Posterior cingulate gyrus (tissue), 11 donors: ENCODE data around the gene C11orf52.
"Not testable (repeated sequence)": the region's sequence is repeated elsewhere in the genome, so short reads cannot be mapped to it uniquely, and the experiment has no call there.

ENCODE experiments used
- DNase-seq, 10 donors: peaks; one replicate each; pipeline versions ENCODE4 v3.0.0 to v3.0.0-alpha.2; 2020 to 2021; ENCODE audit warnings: mixed read lengths in 3 of 10
- intact Hi-C: fragments of 100-400 bp; cut with DNase I; formaldehyde crosslinking; loops from one replicate; pipeline ENCODE4 v1.15.1; 2023

Gene C11orf52, protein sequence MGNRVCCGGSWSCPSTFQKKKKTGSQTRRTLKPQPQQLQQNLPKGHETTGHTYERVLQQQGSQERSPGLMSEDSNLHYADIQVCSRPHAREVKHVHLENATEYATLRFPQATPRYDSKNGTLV

GRCh38 chr11:111918390-111919256 lies at the start of gene C11orf52:
Gene C11orf52, plus strand, starts transcription at chr11:111918913. Its CDS starts 60 bp downstream, at chr11:111918973.
- peak in 1 of 10 donors; percentile 46 for DNase-seq
- intact Hi-C loops, result no loop called here

DNA sequence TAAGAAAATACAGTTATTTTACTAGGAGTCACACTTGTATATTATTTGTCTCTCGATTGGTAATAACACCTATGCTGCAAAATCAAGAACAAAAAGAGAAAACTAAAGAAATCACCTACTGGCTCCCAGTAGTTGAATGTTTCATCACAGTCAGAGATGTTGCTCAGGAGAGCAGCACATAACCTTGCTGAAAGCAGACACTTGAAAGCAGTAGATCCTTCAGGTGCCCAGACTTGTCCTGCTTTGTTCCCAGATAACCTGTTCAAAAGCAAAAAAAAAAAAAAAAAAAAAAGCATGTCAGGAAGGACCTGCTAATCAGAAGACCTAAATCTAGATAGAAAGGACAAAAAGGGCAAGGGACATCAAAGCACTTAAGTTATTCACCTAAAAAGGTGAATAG lies 48.6 kb upstream of the C11orf52 start:
- DNase-seq, result no peak
- intact Hi-C loops, result no loop called here

GRCh38 chr11:111870522-111870885 lies 48.2 kb upstream of the C11orf52 start:
- intact Hi-C loops, result no loop called here
- no peak for DNase-seq

GRCh38 chr11:111870886-111871692 lies 47.6 kb upstream of the C11orf52 start, which contains the start of gene ALG9:
Gene ALG9, minus strand, starts transcription at chr11:111871581. Its CDS starts 99 bp downstream, at chr11:111871482.
- DNase-seq, result peak; percentile 63 to 95 (median 80)
- intact Hi-C loops, result no loop called here

GRCh38 chr11:111871693-111872161 lies 47.0 kb upstream of the C11orf52 start:
- intact Hi-C loops, result no loop called here

DNA sequence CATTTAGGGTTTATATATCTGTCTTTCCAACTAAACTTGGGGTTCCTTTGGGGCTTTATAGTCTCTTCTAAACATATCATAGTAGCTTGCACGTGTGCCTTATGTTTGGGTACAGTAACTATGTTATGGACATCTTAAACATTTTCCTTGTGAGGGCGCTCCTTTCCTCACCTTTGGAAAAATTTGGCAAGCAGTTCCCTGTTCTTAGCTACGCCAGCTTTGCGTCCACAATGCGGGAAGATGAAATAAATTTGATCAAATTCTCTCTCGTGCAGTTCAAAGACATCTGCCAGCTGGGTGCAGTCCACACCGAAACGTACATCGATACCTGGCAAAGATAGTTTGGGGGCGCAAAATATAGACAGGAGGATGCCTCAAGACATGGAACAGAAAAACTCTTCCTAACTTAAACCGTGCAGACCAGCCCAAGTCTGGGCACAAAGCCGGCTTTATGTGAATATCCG lies 40.3 kb upstream of the C11orf52 start:
- intact Hi-C loops, result loop anchor here (5.0 kb wide), 4 partner anchors 34 to 194 kb away; partner anchors contain the start of genes CRYAB, HSPB2, NKAPD1 and PIH1D2

More at GRCh38 chr11:111871693-111872161, 47.0 kb upstream of the C11orf52 start:
- DNase-seq, result no peak

GRCh38 chr11:111878849-111879636 lies 39.7 kb upstream of the C11orf52 start, which contains the start of the genes CFAP68 and FDXACB1:
Gene CFAP68, plus strand, starts transcription at chr11:111879541. Its CDS starts 20 bp downstream, at chr11:111879561.
Gene FDXACB1, minus strand, starts transcription at chr11:111879165. Its CDS starts 33 bp downstream, at chr11:111879132.
- DNase-seq, result peak; percentile 94 to 99 (median 97)
- intact Hi-C loops, result loop anchor here (1.0 to 5.0 kb wide), 5 partner anchors 33 to 193 kb away; partner anchors contain the start of genes CRYAB, HSPB2, NKAPD1 and PIH1D2

More for the DNA sequence above, 40.3 kb upstream of the C11orf52 start:
- DNase-seq, result no peak

DNA sequence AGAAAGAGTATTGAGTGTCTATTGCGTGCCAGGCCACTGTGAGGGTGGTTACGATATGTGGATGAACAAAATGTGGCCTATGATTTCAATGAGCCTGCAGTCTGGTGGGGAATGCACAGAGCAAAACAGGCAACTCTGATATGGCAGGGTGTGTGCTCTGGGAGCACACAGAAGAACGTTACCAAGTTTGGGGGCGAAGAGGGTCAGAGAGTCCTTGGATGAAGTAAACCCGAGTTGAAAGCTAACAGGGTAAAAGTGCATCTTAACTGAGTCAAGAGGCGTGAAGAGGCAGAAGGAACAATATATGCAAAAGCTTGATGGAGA lies 39.1 kb upstream of the C11orf52 start:
- intact Hi-C loops, result loop anchor here (1.0 to 5.0 kb wide), 5 partner anchors 33 to 193 kb away; partner anchors contain the start of genes CRYAB, HSPB2, NKAPD1 and PIH1D2
- DNase-seq, result no peak

DNA sequence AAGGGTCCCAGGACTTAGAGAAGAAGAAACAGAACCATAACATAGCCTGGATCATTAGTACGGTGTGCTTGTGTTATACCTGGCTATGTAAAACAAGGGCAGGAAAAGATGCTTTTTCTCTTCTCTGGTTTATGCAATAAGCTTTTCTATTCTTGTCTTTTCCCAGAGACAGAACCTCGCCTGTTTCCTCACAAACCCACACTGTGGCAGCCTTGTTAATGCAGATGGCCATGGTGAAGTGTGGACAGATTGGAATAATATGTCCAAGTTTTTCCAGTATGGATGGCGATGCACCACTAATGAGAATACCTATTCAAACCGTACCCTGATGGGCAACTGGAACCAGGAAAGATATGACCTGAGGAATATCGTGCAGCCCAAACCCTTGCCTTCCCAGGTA lies 36.5 kb upstream of the C11orf52 start:
- intact Hi-C loops, result no loop called here
- DNase-seq, result peak in 2 of 10 donors; percentile 9 to 59

DNA sequence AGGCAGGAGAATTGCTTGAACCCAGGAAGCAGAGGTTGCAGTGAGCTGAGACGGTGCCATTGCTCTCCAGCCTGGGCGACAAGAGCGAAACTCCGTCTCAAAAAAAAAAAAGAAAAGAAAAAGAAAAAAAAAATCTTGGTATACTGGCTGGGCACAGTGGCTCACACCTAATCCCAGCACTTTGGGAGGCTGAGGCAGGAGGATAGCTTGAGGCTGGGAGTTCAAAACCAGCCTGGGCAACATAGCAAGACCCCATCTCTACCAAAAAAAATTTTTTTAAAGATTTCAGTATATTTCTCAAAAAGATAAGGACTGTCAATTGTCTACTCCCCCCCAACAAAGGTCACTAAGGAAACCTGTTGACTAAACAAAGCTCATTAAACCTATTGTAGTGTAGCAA lies 33.7 kb upstream of the C11orf52 start:
- intact Hi-C loops, DNase-seq: not testable (repeated sequence)

- intact Hi-C loops, result no loop called here
- DNase-seq, result no peak
These were observed 32.7 kb upstream of the C11orf52 start for GRCh38 chr11:111886032-111886431.

GRCh38 chr11:111886844-111887243 lies 31.9 kb upstream of the C11orf52 start:
- DNase-seq, result no peak
- intact Hi-C loops, result no loop called here

DNA sequence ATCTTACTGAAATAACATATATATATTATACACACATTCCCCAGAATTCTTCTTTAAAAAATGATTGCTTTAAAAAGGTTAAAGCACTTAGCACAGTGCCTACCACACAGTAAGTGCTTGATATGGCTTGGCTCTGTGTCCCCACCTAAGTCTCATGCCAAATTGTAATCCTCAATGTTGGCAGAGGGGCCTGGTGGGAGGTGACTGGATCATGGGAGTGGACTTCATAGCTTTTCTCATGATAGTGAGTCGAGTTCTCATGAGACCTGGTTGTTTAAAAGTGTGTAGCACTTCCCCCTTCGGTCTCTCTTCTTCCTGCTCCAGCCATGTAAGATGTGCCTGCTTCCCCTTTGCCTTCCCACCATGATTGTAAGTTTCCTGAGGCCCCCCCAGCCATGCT lies 13.3 kb upstream of the C11orf52 start:
- intact Hi-C loops, result no loop called here
- no peak for DNase-seq

- intact Hi-C loops, result no loop called here
- no peak for DNase-seq
These were observed 12.0 kb upstream of the C11orf52 start for GRCh38 chr11:111906680-111907079.

GRCh38 chr11:111908639-111909305 lies 9.9 kb upstream of the C11orf52 start:
- DNase-seq, result peak in 2 of 10 donors; percentile 21 to 59
- intact Hi-C loops, result no loop called here

GRCh38 chr11:111909378-111909777 lies 9.3 kb upstream of the C11orf52 start:
- no peak for DNase-seq

DNA sequence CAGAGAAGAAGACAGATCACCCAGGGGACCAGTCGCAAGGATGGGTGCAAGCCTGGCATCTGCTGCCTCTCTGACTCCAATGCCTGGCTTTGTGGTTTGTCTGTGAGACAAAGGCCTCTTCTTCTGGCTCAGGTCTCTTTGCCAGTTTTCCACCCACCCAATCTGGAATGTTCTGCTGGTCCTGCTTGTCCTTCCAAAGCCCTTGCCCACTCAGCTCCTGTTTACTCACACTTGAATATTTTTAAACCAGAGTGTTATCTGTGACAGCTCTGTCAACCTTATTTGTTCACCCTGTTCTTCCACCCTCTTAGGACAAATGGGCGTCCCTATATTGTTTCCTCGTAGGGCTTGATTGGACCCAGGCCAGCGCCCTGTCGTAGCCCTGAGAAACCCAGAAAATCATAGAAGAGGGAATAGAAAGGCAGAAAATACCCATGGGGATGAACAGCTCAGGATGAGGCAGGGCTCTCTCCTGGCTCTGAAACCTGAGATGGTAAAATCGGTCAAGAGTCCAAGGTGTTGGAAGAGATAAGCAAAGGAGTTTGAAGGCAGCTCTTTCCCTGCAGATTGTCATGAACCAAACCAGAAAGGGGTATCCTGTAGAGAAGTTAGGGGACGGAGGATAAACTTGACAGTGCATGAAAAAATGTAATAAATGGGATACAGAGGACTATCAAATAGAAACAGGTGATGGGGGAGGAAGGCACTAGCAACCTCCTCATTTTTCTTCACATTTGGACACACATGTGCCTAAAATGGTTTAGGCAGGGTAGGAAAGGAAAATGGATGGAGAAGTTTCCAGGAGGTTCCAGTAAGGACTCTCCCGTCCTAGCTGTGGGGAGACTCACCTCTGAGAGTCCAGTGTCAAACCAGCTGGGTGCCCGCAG lies 7.8 kb upstream of the C11orf52 start:
- DNase-seq, result peak; percentile 56 to 97 (median 81)
- intact Hi-C loops, result loop anchor here (5.0 kb wide), 1 partner anchor 34 kb away; the partner anchor contains the start of genes CFAP68 and FDXACB1

More at GRCh38 chr11:111909378-111909777, 9.3 kb upstream of the C11orf52 start:
- intact Hi-C loops, result no loop called here
